ENCODE measurements around the gene B3GALT6. TPM values are rescaled to one million over a fixed set of nuclear protein-coding genes. Genes with fewer than 3 reads are reported as not detected.

Gene B3GALT6
- total RNA-seq, 1 experiment from 2014 or later, result 20.0 TPM

DNA sequence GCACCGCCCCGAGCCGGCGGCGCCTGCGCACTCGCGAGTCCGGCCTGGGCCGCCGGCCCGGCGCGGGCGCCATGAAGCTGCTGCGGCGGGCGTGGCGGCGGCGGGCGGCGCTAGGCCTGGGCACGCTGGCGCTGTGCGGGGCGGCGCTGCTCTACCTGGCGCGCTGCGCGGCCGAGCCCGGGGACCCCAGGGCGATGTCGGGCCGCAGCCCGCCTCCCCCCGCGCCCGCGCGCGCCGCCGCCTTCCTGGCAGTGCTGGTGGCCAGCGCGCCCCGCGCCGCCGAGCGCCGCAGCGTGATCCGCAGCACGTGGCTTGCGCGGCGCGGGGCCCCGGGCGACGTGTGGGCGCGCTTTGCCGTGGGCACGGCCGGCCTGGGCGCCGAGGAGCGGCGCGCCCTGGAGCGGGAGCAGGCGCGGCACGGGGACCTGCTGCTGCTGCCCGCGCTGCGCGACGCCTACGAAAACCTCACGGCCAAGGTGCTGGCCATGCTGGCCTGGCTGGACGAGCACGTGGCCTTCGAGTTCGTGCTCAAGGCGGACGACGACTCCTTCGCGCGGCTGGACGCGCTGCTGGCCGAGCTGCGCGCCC lies at the start of gene B3GALT6 (continued):
- TF ChIP-seq TEAD1 (CRISPR knock-in tag; IDR thresholded peaks at IDR 0.05), result peak; percentile 83; the same call in 1 of the 2 replicates
- TF ChIP-seq SMAD4 (CRISPR knock-in tag; IDR thresholded peaks at IDR 0.05), result peak; percentile 77; the same call in 1 of the 2 replicates
- TF ChIP-seq, protein P1, sequence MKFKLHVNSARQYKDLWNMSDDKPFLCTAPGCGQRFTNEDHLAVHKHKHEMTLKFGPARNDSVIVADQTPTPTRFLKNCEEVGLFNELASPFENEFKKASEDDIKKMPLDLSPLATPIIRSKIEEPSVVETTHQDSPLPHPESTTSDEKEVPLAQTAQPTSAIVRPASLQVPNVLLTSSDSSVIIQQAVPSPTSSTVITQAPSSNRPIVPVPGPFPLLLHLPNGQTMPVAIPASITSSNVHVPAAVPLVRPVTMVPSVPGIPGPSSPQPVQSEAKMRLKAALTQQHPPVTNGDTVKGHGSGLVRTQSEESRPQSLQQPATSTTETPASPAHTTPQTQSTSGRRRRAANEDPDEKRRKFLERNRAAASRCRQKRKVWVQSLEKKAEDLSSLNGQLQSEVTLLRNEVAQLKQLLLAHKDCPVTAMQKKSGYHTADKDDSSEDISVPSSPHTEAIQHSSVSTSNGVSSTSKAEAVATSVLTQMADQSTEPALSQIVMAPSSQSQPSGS (CRISPR knock-in tag; IDR thresholded peaks at IDR 0.05; ENCODE audit: borderline replicate concordance, low read depth), result 0 out of 2 replicates have a peak, but pooled peaks have one; percentile 33
- no peak for TF ChIP-seq ZNF671 (CRISPR knock-in tag; IDR thresholded peaks at IDR 0.05)
- TF ChIP-seq ZNF138 (CRISPR knock-in tag; conservative IDR thresholded peaks at IDR 0.05), result no peak
- TF ChIP-seq GTF2I (CRISPR knock-in tag; conservative IDR thresholded peaks at IDR 0.05), result no peak
- TF ChIP-seq, protein P2, sequence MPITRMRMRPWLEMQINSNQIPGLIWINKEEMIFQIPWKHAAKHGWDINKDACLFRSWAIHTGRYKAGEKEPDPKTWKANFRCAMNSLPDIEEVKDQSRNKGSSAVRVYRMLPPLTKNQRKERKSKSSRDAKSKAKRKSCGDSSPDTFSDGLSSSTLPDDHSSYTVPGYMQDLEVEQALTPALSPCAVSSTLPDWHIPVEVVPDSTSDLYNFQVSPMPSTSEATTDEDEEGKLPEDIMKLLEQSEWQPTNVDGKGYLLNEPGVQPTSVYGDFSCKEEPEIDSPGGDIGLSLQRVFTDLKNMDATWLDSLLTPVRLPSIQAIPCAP (CRISPR knock-in tag; IDR thresholded peaks at IDR 0.05), result peak; percentile 86; the same call in 1 of the 2 replicates
- TF ChIP-seq ZBTB21 (CRISPR knock-in tag; IDR thresholded peaks at IDR 0.05; ENCODE audit: borderline replicate concordance), result no peak
- TF ChIP-seq ZNF121 (CRISPR knock-in tag; IDR thresholded peaks at IDR 0.05), result 0 out of 2 replicates have a peak, but pooled peaks have one; percentile 61
- TF ChIP-seq HMGA2 (CRISPR knock-in tag; IDR thresholded peaks at IDR 0.05), result no peak
- TF ChIP-seq JUN (CRISPR knock-in tag; IDR thresholded peaks at IDR 0.05), result peak; percentile 93; the same call in 1 of the 2 replicates
- TF ChIP-seq ZNF423 (CRISPR knock-in tag; IDR thresholded peaks at IDR 0.05), result no peak
- TF ChIP-seq, protein P3, sequence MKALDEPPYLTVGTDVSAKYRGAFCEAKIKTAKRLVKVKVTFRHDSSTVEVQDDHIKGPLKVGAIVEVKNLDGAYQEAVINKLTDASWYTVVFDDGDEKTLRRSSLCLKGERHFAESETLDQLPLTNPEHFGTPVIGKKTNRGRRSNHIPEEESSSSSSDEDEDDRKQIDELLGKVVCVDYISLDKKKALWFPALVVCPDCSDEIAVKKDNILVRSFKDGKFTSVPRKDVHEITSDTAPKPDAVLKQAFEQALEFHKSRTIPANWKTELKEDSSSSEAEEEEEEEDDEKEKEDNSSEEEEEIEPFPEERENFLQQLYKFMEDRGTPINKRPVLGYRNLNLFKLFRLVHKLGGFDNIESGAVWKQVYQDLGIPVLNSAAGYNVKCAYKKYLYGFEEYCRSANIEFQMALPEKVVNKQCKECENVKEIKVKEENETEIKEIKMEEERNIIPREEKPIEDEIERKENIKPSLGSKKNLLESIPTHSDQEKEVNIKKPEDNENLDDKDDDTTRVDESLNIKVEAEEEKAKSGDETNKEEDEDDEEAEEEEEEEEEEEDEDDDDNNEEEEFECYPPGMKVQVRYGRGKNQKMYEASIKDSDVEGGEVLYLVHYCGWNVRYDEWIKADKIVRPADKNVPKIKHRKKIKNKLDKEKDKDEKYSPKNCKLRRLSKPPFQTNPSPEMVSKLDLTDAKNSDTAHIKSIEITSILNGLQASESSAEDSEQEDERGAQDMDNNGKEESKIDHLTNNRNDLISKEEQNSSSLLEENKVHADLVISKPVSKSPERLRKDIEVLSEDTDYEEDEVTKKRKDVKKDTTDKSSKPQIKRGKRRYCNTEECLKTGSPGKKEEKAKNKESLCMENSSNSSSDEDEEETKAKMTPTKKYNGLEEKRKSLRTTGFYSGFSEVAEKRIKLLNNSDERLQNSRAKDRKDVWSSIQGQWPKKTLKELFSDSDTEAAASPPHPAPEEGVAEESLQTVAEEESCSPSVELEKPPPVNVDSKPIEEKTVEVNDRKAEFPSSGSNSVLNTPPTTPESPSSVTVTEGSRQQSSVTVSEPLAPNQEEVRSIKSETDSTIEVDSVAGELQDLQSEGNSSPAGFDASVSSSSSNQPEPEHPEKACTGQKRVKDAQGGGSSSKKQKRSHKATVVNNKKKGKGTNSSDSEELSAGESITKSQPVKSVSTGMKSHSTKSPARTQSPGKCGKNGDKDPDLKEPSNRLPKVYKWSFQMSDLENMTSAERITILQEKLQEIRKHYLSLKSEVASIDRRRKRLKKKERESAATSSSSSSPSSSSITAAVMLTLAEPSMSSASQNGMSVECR (CRISPR knock-in tag; IDR thresholded peaks at IDR 0.05; ENCODE audit: borderline replicate concordance), result peak; percentile 93; the same call in 1 of the 2 replicates
- TF ChIP-seq, protein P4, sequence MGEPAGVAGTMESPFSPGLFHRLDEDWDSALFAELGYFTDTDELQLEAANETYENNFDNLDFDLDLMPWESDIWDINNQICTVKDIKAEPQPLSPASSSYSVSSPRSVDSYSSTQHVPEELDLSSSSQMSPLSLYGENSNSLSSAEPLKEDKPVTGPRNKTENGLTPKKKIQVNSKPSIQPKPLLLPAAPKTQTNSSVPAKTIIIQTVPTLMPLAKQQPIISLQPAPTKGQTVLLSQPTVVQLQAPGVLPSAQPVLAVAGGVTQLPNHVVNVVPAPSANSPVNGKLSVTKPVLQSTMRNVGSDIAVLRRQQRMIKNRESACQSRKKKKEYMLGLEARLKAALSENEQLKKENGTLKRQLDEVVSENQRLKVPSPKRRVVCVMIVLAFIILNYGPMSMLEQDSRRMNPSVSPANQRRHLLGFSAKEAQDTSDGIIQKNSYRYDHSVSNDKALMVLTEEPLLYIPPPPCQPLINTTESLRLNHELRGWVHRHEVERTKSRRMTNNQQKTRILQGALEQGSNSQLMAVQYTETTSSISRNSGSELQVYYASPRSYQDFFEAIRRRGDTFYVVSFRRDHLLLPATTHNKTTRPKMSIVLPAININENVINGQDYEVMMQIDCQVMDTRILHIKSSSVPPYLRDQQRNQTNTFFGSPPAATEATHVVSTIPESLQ (CRISPR knock-in tag; IDR thresholded peaks at IDR 0.05), result no peak

DNA sequence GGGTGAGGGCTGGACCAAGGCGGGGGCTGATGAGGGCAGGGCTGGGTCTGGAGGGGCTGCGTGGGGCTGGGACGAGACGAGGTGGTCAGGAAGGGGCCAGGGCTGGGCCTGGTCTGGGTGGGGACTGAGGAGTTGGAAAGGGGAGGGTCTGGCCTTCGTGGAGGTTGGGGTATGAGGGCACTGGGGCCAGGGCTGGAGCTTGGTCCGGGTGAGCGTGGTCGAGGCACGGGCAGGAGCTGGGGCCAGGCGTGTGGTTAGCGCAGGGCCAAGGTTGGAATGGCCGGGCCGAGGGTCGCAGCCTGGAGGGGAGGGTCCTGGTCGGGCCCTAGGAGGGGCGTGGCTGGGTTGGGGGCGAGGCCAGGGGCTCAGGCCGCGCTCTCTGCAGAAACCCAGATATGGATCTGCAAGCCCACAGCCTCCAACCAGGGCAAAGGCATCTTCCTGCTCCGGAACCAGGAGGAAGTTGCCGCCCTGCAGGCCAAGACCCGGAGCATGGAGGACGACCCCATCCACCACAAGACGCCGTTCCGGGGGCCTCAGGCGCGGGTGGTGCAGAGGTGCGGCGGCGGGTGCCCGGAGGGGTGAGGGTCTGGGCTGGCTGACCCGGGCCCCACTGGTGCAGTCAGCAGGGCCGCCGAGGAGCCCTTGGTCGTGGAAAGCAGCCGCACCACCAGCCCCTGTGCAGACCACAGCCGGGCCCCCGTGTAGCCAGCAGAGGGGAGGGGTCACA lies 49.4 kb upstream of the B3GALT6 start:
- ATAC-seq, result peak; percentile 43

More for the DNA sequence above, 49.4 kb upstream of the B3GALT6 start:
- Mint-ChIP-seq H3K9me3 (no peaks in the 10 kb centered on the region), H3K27ac (no peak overlapping the region), H3K27me3 (ENCODE audit: low read depth) (no peaks in the 10 kb centered on the region), H3K36me3 (no peaks in the 10 kb centered on the region), H3K4me3 (no peak overlapping the region), H3K4me1 (no peaks in the 10 kb centered on the region)
- TF ChIP-seq, protein P5, sequence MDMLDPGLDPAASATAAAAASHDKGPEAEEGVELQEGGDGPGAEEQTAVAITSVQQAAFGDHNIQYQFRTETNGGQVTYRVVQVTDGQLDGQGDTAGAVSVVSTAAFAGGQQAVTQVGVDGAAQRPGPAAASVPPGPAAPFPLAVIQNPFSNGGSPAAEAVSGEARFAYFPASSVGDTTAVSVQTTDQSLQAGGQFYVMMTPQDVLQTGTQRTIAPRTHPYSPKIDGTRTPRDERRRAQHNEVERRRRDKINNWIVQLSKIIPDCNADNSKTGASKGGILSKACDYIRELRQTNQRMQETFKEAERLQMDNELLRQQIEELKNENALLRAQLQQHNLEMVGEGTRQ (CRISPR knock-in tag; IDR thresholded peaks at IDR 0.05), result no peak
- TF ChIP-seq TCF7 (CRISPR knock-in tag; IDR thresholded peaks at IDR 0.05; ENCODE audit: low read depth) (no peak), NFE2L1 (CRISPR knock-in tag; IDR thresholded peaks at IDR 0.05) (no peak)
- POLR2A ChIA-PET, result no interaction called here
- CTCF ChIA-PET, result interaction anchor here (0.9 kb wide), 2 partner anchors 9 kb away, joined by 3 read pairs; partner anchors contain the start of gene TTLL10
- DNase-seq (ENCODE audit: low spot score), result peak; percentile 23

Data from WTC11 (cell line).